Measurements from ENCODE around the gene EFNA5. TPM values are rescaled to one million over a fixed set of nuclear protein-coding genes. Genes with fewer than 3 reads are reported as not detected.

Gene EFNA5
- total and polyA plus RNA-seq, 2 of the 8 experiments (the other 6 are each of a cell fraction or from before 2014, with no cell fraction given): 9.6 to 21.8 TPM

GRCh38 chr5:107607196-107607595 lies 63.5 kb downstream of the EFNA5 start:
- Histone ChIP-seq H3K4me3 (ENCODE audit: extremely low read depth in 1 of 4, insufficient read depth in 2 of 4, low read depth in 3 of 4, low read length in 4 of 4) (no peak overlapping the region), H3K14ac (ENCODE audit: insufficient read length) (no peak overlapping the region), H3K9ac (replicated peaks in 1 of 4; ENCODE audit: extremely low read depth in 1 of 4, low read depth in 3 of 4, low read length in 3 of 4) (no peak overlapping the region), H4K5ac (ENCODE audit: insufficient read length, low read depth, low read length) (no peak overlapping the region), H3K9me3 (ENCODE audit: insufficient read depth in 2 of 2, low read depth in 1 of 2, low read length in 1 of 2) (no peaks in the 10 kb centered on the region), H2BK20ac (ENCODE audit: low read length) (no peak overlapping the region), H2BK15ac (ENCODE audit: low read length) (no peak overlapping the region), H2BK5ac (ENCODE audit: low read depth, low read length) (no peak overlapping the region), H3K4me1 (replicated peaks in 1 of 4; ENCODE audit: control insufficient read depth in 3 of 4, insufficient read depth in 4 of 4, low read length in 3 of 4) (peaks cover 0 to 24% (median 8%) of the 10 kb centered on the region in 4 experiments; a peak in 4 of 7 replicates), H3K23me2 (ENCODE audit: low read depth, low read length) (peaks cover 1% of the 10 kb centered on the region; the same call in 1 of the 2 replicates), H3K36me3 (ENCODE audit: control insufficient read depth in 2 of 4, insufficient read depth in 4 of 4, low read length in 3 of 4) (no peaks in the 10 kb centered on the region), H3K4me2 (ENCODE audit: insufficient read depth in 1 of 2, low read depth in 2 of 2, low read length in 2 of 2) (no peak overlapping the region), H4K20me1 (replicated peaks in 1 of 2; ENCODE audit: control insufficient read depth in 1 of 2, insufficient read depth in 2 of 2, low read length in 2 of 2) (peaks cover 0 to 1% of the 10 kb centered on the region in 2 experiments), H2BK12ac (ENCODE audit: low read depth, low read length) (no peak overlapping the region), H2AK5ac (ENCODE audit: low read depth, low read length) (no peak overlapping the region), H2BK120ac (replicated peaks; ENCODE audit: low read depth, low read length) (no peak overlapping the region), H4K91ac (replicated peaks; ENCODE audit: insufficient read length, low read length) (no peak overlapping the region), H2AFZ (ENCODE audit: low read length) (no peak overlapping the region), H3K18ac (ENCODE audit: extremely low read depth, low read length) (no peak overlapping the region), H3K23ac (ENCODE audit: insufficient read length) (no peak overlapping the region), H3K79me2 (ENCODE audit: control insufficient read depth in 1 of 2, insufficient read depth in 2 of 2, low read length in 2 of 2) (peaks cover 4 to 23% of the 10 kb centered on the region in 2 experiments; a peak in 3 of 4 replicates), H3K4ac (replicated peaks; ENCODE audit: insufficient read length, low read depth, low read length) (no peak overlapping the region), H3K27ac (ENCODE audit: low read depth, low read length) (no peak overlapping the region), H3K56ac (replicated peaks; ENCODE audit: insufficient read length, low read depth, low read length) (no peak overlapping the region), H3K27me3 (replicated peaks in 1 of 4; ENCODE audit: control insufficient read depth in 3 of 4, extremely low read depth in 1 of 4, insufficient read depth in 3 of 4, low read length in 3 of 4) (no peaks in the 10 kb centered on the region), H4K8ac (ENCODE audit: extremely low read depth, insufficient read depth, low read length) (no peak overlapping the region), H3K79me1 (ENCODE audit: low read depth, low read length) (peaks cover 2% of the 10 kb centered on the region; the same call in 1 of the 2 replicates)
- WGBS, 2 experiments (ENCODE audit: extremely low coverage in 1 of 2, insufficient coverage in 1 of 2, insufficient read length in 1 of 2, insufficient replicate concordance in 2 of 2, low coverage in 1 of 2, low lambda C conversion rate in 2 of 2, missing lambda C conversion rate in 1 of 2): 90% methylated on average over 6 of the region's 6 CpGs; no CpG with 5 or more reads in 1 of the 2 experiments
- DNase-seq (ENCODE audit: low read depth in 1 of 2, low spot score in 2 of 2) (no peak), FAIRE-seq (no peak)
- ChIA-PET CTCF (ENCODE audit: partially characterized antibody) (interaction anchor here (0.7 to 2.1 kb wide), 2 partner anchors 11 to 23 kb away, joined by 3 to 9 read pairs; no protein-coding TSS in a partner anchor), POLR2A (ENCODE audit: partially characterized antibody) (interaction anchor here (1.3 kb wide), 1 partner anchor 34 kb away, joined by 3 read pairs; no protein-coding TSS in a partner anchor)
- no peak for TF ChIP-seq RNF2 (IDR thresholded peaks at IDR 0.05; ENCODE audit: borderline replicate concordance, low read depth, low read length, missing control alignments, poor library complexity, severe bottlenecking)
- no peak for TF ChIP-seq CTBP2 (IDR thresholded peaks at IDR 0.05; ENCODE audit: borderline replicate concordance, insufficient read depth, insufficient read length, low read length)
- no peak for TF ChIP-seq CTCF (IDR thresholded peaks at IDR 0.05; ENCODE audit: control extremely low read depth in 1 of 3, insufficient read depth in 1 of 3, low read depth in 1 of 3, low read length in 3 of 3)
- no peak for TF ChIP-seq TAF1 (IDR thresholded peaks at IDR 0.05; ENCODE audit: low read depth, low read length)
- TF ChIP-seq SP1 (IDR thresholded peaks at IDR 0.05; ENCODE audit: low read depth, low read length): no peak
- no peak for TF ChIP-seq SIX5 (IDR thresholded peaks at IDR 0.05; ENCODE audit: low read depth, low read length)
- no peak for TF ChIP-seq NRF1 (IDR thresholded peaks at IDR 0.05; ENCODE audit: low read depth, low read length)
- TF ChIP-seq KDM1A (IDR thresholded peaks at IDR 0.05; ENCODE audit: borderline replicate concordance, low read length): no peak
- TF ChIP-seq KDM5A (IDR thresholded peaks at IDR 0.05; ENCODE audit: low read length): no peak
- no peak for TF ChIP-seq RXRA (IDR thresholded peaks at IDR 0.05; ENCODE audit: insufficient read depth, low read depth, low read length)
- no peak for TF ChIP-seq CHD2 (IDR thresholded peaks at IDR 0.05; ENCODE audit: low read length)

All from H1 (cell line).